Measurements from ENCODE around the gene MKNK1. TPM values are rescaled to one million over a fixed set of nuclear protein-coding genes. Genes with fewer than 3 reads are reported as not detected.

The MKNK1 gene
- total RNA-seq, 4 donors from 2014 or later: 4.9 to 53.0 (median 24.3) TPM

GRCh38 chr1:46516200-46516950 is 87.7 kb downstream of the MKNK1 start:
- Histone ChIP-seq H3K4me1 (no peaks in the 10 kb centered on the region), H3K27ac (no peak overlapping the region), H3K36me3 (no peaks in the 10 kb centered on the region), H3K9me3 (no peaks in the 10 kb centered on the region), H3K27me3 (no peaks in the 10 kb centered on the region), H3K4me3 (no peak overlapping the region)
- intact Hi-C loops (cut with DNase I; ENCODE audit: low total_unique reads): no loop called here
- no peak for DNase-seq
- TF ChIP-seq POLR2A (IDR thresholded peaks at IDR 0.05) (no peak), CTCF (IDR thresholded peaks at IDR 0.05) (no peak)

- intact Hi-C loops (cut with DNase I; ENCODE audit: low total_unique reads): no loop called here
- Histone ChIP-seq H3K4me1 (no peaks in the 10 kb centered on the region), H3K36me3 (no peaks in the 10 kb centered on the region), H3K9me3 (no peaks in the 10 kb centered on the region), H3K4me3 (no peak overlapping the region), H3K27me3 (no peaks in the 10 kb centered on the region), H3K27ac (no peak overlapping the region)
- no peak for DNase-seq
- TF ChIP-seq CTCF (IDR thresholded peaks at IDR 0.05) (no peak), POLR2A (IDR thresholded peaks at IDR 0.05) (no peak)
Measured at GRCh38 chr1:46515576-46515975, 88.5 kb downstream of the MKNK1 start.

GRCh38 chr1:46513536-46513935 is 90.5 kb downstream of the MKNK1 start:
- H3K9me3 ChIP-seq: no peaks in the 10 kb centered on the region
- DNase-seq: no peak
- H3K27me3 ChIP-seq: no peaks in the 10 kb centered on the region
- intact Hi-C loops (cut with DNase I; ENCODE audit: low total_unique reads): no loop called here
- H3K36me3 ChIP-seq: no peaks in the 10 kb centered on the region
- H3K27ac ChIP-seq: no peak overlapping the region
- H3K4me3 ChIP-seq: no peak overlapping the region
- TF ChIP-seq CTCF (IDR thresholded peaks at IDR 0.05) (no peak), POLR2A (IDR thresholded peaks at IDR 0.05) (no peak)
- H3K4me1 ChIP-seq: no peaks in the 10 kb centered on the region

DNA sequence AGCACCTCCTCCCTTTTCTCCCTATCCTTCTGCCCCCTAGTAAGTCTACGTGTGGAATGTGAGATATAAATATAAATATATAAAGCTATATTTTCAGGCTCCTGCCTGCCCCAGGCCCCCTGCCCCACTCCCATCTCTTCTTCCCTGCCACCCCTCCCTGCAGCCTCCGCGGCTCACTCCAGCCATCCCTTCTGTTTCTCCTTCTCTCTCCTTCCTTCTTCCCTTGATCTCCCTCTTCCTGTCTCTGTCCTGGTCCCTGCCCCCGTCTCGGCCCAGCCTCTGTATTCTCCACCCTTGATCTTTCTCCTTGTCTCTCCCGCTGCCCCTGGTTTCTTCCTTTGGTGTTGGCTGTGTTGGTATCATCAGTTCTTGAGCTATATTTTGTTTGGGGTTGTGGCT is 91.3 kb downstream of the MKNK1 start:
- H3K9me3 ChIP-seq: no peaks in the 10 kb centered on the region
- H3K36me3 ChIP-seq: no peaks in the 10 kb centered on the region
- no peaks in the 10 kb centered on the region for H3K4me1 ChIP-seq
- intact Hi-C loops (cut with DNase I; ENCODE audit: low total_unique reads): no loop called here
- H3K27ac ChIP-seq: no peak overlapping the region
- TF ChIP-seq CTCF (IDR thresholded peaks at IDR 0.05) (no peak), POLR2A (IDR thresholded peaks at IDR 0.05) (no peak)
- no peak overlapping the region for H3K4me3 ChIP-seq
- DNase-seq: no peak
- no peaks in the 10 kb centered on the region for H3K27me3 ChIP-seq

DNA sequence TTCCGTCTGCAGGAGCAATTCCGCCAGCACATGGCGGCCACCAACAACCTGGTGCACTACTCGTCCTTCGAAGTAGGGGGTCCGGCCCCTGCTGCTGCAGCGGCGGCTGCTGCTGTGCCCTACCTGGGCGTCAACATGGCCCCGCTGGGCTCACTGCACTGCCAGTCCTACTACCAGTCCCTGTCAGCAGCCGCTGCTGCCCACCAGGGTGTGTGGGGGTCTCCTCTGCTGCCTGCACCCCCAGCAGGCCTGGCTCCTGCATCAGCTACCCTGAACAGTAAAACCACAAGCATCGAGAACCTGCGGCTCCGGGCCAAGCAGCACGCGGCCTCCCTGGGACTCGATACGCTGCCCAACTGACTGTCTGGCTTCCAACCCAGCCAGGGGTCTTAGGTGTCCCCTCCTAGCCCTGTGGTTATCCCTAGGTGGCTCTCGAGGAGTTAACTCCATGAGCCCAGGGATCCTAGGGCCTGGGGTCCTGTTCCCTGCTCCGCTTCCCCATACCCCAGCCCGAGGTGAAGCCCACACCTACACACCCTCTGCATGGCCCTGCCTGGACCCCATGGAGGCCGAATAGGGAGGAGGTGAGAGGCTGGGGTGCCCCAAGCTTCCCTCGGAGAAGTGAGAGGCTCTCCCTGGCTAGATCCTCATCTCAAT is 91.8 kb downstream of the MKNK1 start:
- intact Hi-C loops (cut with DNase I; ENCODE audit: low total_unique reads): no loop called here

More for the DNA sequence above, 91.8 kb downstream of the MKNK1 start:
- Histone ChIP-seq H3K4me3 (no peak overlapping the region), H3K27ac (no peak overlapping the region), H3K4me1 (no peaks in the 10 kb centered on the region), H3K27me3 (no peaks in the 10 kb centered on the region), H3K36me3 (no peaks in the 10 kb centered on the region), H3K9me3 (no peaks in the 10 kb centered on the region)
- no peak for DNase-seq
- TF ChIP-seq POLR2A (IDR thresholded peaks at IDR 0.05): no peak
- no peak for TF ChIP-seq CTCF (IDR thresholded peaks at IDR 0.05)

All from uterus (tissue), 4 donors.